Stimulated activated CD8-positive, alpha-beta memory T cell treated with anti-CD3 and anti-CD28 coated beads, Interleukin-15, amount 100 ng/mL, for 4 hours (primary cell): ENCODE measurements around the gene KRT16.
"Not testable (repeated sequence)": the region's sequence is repeated elsewhere in the genome, so short reads cannot be mapped to it uniquely, and the experiment has no call there.

ENCODE experiments used
- DNase-seq, 2 donors: peaks; one replicate each; pipeline ENCODE4 v3.0.0-alpha.2; 2020; ENCODE audit warnings: low read depth in 2 of 2

Gene KRT16

GRCh38 chr17:41628073-41628370, 15.5 kb upstream of the KRT16 start:
- DNase-seq, result not testable (repeated sequence)

GRCh38 chr17:41627316-41628072, 14.9 kb upstream of the KRT16 start:
- no peak for DNase-seq

- not testable (repeated sequence) for DNase-seq
Observed at GRCh38 chr17:41626914-41627295, 14.3 kb upstream of the KRT16 start.

- not testable (repeated sequence) for DNase-seq
Observed at GRCh38 chr17:41626028-41626913, 13.7 kb upstream of the KRT16 start.

- DNase-seq, result no peak
Observed at GRCh38 chr17:41625602-41626001, 13.0 kb upstream of the KRT16 start.

GRCh38 chr17:41624208-41625101, 11.9 kb upstream of the KRT16 start, which contains the start of gene KRT17:
Gene KRT17 (minus strand): TSS chr17:41624575. CDS start chr17:41624509, 66 bp downstream.
- no peak for DNase-seq

GRCh38 chr17:41623184-41623861, 10.8 kb upstream of the KRT16 start:
- DNase-seq, result not testable (repeated sequence)

GRCh38 chr17:41622340-41623183, 10.0 kb upstream of the KRT16 start:
- DNase-seq, result not testable (repeated sequence)

GRCh38 chr17:41621916-41622315, 9.3 kb upstream of the KRT16 start:
- DNase-seq, result no peak

- not testable (repeated sequence) for DNase-seq
Observed at GRCh38 chr17:41621435-41621817, 8.9 kb upstream of the KRT16 start.

GRCh38 chr17:41620583-41621434, 8.2 kb upstream of the KRT16 start:
- no peak for DNase-seq

- DNase-seq, result not testable (repeated sequence)
Observed at GRCh38 chr17:41619927-41620582, 7.5 kb upstream of the KRT16 start.

- DNase-seq, result no peak
Observed at GRCh38 chr17:41619036-41619926, 6.7 kb upstream of the KRT16 start.

GRCh38 chr17:41618341-41619035, 5.9 kb upstream of the KRT16 start:
- no peak for DNase-seq

- no peak for DNase-seq
Observed at GRCh38 chr17:41617698-41618097, 5.1 kb upstream of the KRT16 start.

- no peak for DNase-seq
Observed at GRCh38 chr17:41617136-41617535, 4.6 kb upstream of the KRT16 start.

- not testable (repeated sequence) for DNase-seq
Observed at GRCh38 chr17:41616486-41616885, 3.9 kb upstream of the KRT16 start.
